IPS DF 4.7 (cell line): ENCODE data around the gene RNF114.
A peak's percentile ranks its signal among the peaks of the same experiment; 100 is the strongest.
"Not testable (repeated sequence)": the region's sequence is repeated elsewhere in the genome, so short reads cannot be mapped to it uniquely, and the experiment has no call there.

Experiments
- DNase-seq: peaks from one replicate; pipeline ENCODE4 v3.0.0-alpha.2; 2013; ENCODE audit warnings: low spot score; ENCODE audit errors: extremely low read depth

RNF114 gene

DNA sequence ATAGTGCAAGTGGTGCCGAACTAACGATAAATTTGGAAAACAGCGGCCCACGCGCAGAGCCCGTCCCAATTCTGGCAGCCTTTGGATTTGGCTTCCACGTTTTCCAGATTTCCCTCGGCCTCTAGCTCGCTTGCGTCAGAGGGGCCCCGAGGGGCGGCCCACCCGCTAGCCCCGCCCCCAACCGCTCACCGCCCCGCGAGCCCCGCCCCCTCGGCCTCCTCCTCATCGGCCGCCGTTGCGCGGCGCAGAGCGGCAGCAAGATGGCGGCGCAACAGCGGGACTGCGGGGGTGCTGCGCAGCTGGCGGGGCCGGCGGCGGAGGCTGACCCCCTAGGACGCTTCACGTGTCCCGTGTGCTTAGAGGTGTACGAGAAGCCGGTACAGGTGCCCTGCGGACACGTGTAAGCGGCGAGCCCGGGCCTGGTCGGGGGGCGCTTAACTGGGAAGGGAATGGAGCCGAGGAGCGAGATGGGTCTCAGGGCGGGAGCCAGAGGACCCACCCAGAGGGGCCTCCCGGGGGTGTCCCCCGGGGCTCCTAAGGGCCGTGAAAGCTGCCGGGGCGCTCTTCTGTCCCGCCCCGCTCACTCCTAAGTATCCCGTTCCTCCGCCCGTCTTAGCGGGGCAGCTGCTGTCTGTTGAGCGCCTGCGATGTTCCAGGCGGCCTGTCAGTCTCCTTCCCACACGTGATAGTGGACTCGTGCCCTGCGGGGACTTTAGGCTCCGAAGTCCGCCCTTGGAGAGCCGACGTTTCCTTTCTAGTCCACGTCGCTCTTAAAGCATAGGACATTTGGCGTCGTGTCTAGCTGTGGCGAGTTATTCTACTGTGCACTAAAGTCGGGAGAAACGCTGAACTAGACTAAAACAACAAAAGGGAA lies at the start of gene RNF114:
Gene RNF114 (plus strand): TSS at position 245 of the 874 bp plus-strand sequence. CDS start 16 bp downstream, at position 261.
- DNase-seq = no peak

DNA sequence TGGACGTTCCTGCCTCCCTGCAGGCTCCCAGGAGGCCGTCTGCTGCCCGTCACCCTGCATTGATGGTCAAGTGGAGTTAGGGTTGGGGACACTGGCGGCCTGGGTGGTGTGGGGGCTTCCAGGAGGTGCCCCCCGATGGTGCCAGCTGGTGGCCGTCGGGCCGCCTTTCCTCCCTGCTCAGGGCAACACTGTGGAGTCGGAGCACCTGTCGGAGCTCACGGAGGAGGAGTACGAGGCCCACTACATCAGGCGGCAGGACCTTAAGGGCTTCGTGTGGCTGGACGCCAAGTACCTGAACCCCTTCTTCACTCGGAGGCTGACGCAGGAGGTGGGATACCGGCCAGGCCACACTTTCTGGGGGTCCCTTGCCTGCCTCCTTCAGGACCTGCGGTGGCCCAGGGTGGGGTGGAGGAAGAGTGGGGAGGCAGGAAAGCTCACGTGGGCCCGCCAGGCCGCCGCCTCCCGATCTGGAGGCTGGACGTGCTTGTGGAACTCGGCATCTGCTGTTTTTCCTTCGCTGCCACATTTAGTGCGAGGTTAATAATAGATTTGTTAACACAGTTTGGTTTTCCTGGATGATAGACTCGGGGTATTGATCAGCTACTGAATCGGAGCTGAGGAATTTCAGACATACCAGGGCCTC lies 49.5 kb upstream of the RNF114 start:
- no peak for DNase-seq

- DNase-seq = no peak
These were observed 48.7 kb upstream of the RNF114 start for GRCh38 chr20:49887251-49888211.

GRCh38 chr20:49888212-49889000 lies 47.8 kb upstream of the RNF114 start:
- peak; percentile 16 for DNase-seq

- no peak for DNase-seq
These were observed 46.9 kb upstream of the RNF114 start for GRCh38 chr20:49889001-49889934.

DNA sequence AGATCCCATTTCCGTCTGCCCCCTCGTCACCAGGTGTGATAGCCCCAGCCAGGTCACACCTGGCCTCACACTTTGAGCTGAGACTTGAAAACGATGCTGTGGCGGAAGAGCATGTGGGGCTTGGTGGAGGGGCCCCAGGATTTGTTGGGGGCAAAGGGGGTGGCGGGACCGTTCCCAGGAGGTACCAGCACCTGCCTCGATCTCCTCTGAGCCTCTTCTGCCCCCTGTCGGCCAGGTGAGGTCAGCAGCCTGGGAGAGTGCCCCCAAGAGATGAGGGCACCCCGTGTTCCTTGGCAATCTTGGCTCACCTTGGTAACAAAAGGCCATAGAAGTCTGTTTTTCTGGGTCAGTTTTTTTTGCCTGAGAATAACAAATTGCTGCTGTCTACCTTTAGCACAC lies 46.3 kb upstream of the RNF114 start:
- no peak for DNase-seq

DNA sequence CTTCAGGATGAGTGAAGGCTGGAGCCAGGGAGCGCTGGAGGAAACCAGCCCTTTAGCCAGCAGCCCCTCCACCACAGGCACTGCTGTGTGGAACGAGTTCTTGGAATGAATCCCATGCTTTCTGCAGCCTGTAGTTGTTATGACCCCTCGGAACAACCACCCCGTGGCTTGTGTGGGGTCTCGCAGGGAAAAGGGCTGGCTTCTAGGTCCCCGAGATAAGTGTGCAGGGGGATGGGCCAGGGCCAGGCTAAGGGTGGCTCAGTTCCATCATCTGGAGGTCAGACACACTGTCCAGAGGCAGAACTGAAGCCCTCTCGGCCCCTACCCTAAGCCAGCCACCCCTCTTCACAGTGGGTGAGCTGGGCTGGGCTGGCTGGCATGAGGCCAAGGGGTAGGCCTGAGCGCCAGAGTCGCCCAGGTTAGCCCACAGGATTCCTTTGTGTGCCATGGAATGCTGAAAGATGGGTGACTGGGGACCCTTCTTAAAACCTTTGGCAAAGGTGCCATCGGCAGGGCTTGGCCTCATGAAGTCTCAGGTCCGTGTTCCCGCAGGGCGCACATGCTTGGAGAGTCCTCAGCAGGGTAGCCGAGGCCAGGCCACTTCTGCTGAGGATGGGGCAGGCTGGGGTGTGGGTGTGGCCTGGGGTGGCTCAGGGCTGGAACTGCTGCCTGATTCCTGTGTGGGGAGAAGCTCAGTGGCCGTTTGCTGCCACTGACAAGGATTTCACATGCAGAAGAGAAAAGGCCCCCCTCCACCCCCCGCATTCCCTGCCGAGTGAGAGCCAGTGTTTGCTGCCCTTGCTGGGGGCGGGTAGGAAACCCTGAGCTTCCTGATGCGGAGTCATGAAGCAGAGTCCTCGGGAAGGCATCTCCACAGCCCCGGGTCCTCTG lies 45.5 kb upstream of the RNF114 start:
- no peak for DNase-seq

GRCh38 chr20:49891476-49892110 lies 44.6 kb upstream of the RNF114 start:
- DNase-seq = no peak

DNA sequence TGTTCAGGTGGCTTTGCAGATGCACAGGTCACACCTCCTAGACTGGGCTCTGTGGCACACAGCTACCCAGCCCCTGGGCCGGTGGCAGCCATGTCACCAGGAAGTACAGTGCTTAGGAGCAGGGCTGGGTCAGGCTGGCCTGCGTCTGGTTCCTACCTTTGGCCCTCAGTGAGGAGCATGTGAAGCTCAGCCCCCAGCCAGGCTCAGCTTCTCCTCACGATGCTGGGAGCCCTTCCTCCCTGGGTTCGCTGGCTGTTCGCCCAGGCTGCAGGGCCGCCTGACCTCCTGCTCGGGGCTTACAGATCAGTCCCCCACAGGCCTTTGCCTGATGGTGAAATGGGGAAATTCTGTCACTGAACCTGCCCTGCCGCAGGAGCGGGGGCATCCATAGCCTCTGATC lies 43.9 kb upstream of the RNF114 start:
- DNase-seq = no peak

DNA sequence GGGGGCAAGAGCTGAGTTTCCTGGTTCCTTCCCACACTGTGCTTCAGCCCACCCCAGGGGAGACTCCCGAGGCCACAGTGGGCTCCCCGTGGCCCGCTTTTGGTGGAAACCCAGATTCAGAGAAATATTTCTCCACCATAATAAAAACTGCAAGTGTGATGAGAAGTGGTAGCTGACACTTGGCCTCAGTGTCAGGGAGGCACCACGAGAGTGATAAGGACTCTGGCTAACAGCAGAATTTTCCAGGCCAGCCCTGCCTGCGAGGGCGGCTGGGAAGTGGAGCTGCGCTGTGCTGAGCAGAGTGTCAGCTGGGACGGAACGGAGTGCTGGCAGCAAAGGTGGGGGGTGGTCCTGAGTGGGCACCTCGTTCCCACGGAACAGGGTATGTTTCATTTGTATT lies 43.4 kb upstream of the RNF114 start:
- DNase-seq = no peak

- DNase-seq = no peak
These were observed 42.7 kb upstream of the RNF114 start for GRCh38 chr20:49893242-49894072.

GRCh38 chr20:49894073-49894470 lies 42.1 kb upstream of the RNF114 start:
- no peak for DNase-seq

- not testable (repeated sequence) for DNase-seq
These were observed 40.6 kb upstream of the RNF114 start for GRCh38 chr20:49895474-49896093.

DNA sequence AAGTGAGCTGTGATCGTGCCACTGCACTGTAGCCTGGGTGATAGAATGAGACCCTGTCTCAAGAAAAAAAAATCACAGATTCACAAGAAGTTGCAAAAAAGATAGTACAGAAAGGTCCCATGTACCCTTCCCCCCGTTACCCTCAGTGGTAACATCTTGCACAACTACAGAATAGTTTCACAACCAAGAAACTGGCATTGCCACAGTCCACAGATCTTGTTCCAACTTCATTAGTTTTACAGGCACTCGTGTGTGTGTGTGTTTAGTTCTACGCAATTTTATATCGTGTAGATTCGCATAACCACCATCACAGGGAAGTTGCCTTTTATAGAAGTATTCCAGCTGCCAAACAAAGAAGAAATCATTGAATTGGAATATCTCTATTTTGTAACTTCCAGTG lies 40.0 kb upstream of the RNF114 start:
- DNase-seq = no peak

DNA sequence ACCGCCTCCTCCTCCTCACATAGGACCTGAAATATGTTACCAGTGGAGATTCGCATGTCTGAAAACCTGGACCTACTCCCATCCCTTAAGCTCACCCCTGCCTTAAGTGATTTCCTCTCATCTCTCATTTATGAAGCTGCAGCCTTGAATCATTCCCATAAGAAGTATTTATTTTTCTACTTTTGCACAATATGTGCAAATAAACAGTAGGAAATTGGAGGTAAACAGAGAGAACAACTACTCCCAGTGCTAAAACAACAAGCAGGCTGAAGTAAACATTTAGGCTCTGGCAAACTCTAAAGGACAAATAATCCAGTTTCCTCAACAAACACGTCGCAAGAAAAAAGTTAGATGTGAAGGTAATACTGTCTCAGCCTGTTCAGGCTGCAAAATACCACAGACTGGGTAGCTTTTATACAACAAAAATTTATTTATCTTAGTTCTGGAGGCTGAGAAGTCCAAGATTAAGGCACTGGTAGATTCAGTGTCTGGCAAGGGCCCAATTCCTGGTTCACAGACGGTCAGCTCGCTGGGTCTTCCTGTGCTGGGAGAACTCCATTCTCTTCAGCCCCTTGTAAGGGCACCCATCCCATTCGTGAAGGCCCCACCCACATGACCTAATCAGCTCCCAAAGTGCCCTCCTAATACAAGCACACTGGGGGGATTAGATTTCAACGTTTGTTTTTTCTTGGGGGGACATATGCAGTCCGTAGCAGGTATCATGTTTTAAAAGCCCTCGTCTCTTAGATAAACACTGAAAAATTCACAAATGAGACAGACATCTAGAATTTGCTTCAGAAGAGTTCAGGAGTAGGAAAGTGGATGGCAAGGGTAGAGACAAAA lies 36.4 kb upstream of the RNF114 start:
- no peak for DNase-seq

- DNase-seq = no peak
These were observed 34.6 kb upstream of the RNF114 start for GRCh38 chr20:49901588-49901987.
